HEK293 (cell line): ENCODE results near the gene CA9.

Source experiments
- BCL11A ChIP-seq: fragments of 450-650 bp; formaldehyde crosslinking; IDR thresholded peaks from 2 replicates; pipeline ENCODE4 v1.5.1; 2016; ENCODE audit warnings: low read depth, missing biosample characterization, missing genetic modification characterization
- CTCF ChIP-seq: fragments of 450-650 bp; formaldehyde crosslinking; IDR thresholded peaks from 2 replicates; pipeline ENCODE4 v1.5.1; 2016; ENCODE audit warnings: missing biosample characterization, missing genetic modification characterization
- RBAK ChIP-seq: fragments of 450-650 bp; formaldehyde crosslinking; IDR thresholded peaks from 2 replicates; pipeline ENCODE4 v1.5.1; 2016; ENCODE audit warnings: missing biosample characterization, missing genetic modification characterization
- ZBTB48 ChIP-seq: fragments of 450-650 bp; formaldehyde crosslinking; IDR thresholded peaks from 2 replicates; pipeline ENCODE4 v1.5.1; 2016; ENCODE audit warnings: missing biosample characterization, missing genetic modification characterization
- ZEB2 ChIP-seq: fragments of 450-650 bp; formaldehyde crosslinking; IDR thresholded peaks from 2 replicates; pipeline ENCODE4 v1.5.1; 2016; ENCODE audit warnings: missing biosample characterization, missing genetic modification characterization
- ZNF112 ChIP-seq: fragments of 450-650 bp; formaldehyde crosslinking; IDR thresholded peaks from 2 replicates; pipeline ENCODE4 v1.5.0; 2017; ENCODE audit warnings: missing biosample characterization, missing genetic modification characterization
- ZNF311 ChIP-seq: fragments of 450-650 bp; formaldehyde crosslinking; IDR thresholded peaks from 2 replicates; pipeline ENCODE4 v1.5.1; 2017; ENCODE audit warnings: missing biosample characterization, missing genetic modification characterization, borderline replicate concordance
- ZNF366 ChIP-seq: fragments of 450-650 bp; formaldehyde crosslinking; conservative IDR thresholded peaks from 2 replicates; pipeline ENCODE4 v1.5.1; 2016; ENCODE audit warnings: missing biosample characterization, missing genetic modification characterization
- ZNF548 ChIP-seq: fragments of 450-650 bp; formaldehyde crosslinking; IDR thresholded peaks from 2 replicates; pipeline ENCODE4 v1.5.1; 2016; ENCODE audit warnings: missing biosample characterization, missing genetic modification characterization
- ZNF560 ChIP-seq: fragments of 450-650 bp; formaldehyde crosslinking; IDR thresholded peaks from 2 replicates; pipeline ENCODE4 v1.5.1; 2017; ENCODE audit warnings: missing biosample characterization, missing genetic modification characterization, borderline replicate concordance
- ZNF600 ChIP-seq: fragments of 450-650 bp; formaldehyde crosslinking; IDR thresholded peaks from 2 replicates; pipeline ENCODE4 v1.5.1; 2016; ENCODE audit warnings: missing biosample characterization, missing genetic modification characterization
- ZNF776 ChIP-seq: fragments of 450-650 bp; formaldehyde crosslinking; IDR thresholded peaks from 2 replicates; pipeline ENCODE4 v1.5.0; 2017; ENCODE audit warnings: missing biosample characterization, missing genetic modification characterization, borderline replicate concordance

DNA sequence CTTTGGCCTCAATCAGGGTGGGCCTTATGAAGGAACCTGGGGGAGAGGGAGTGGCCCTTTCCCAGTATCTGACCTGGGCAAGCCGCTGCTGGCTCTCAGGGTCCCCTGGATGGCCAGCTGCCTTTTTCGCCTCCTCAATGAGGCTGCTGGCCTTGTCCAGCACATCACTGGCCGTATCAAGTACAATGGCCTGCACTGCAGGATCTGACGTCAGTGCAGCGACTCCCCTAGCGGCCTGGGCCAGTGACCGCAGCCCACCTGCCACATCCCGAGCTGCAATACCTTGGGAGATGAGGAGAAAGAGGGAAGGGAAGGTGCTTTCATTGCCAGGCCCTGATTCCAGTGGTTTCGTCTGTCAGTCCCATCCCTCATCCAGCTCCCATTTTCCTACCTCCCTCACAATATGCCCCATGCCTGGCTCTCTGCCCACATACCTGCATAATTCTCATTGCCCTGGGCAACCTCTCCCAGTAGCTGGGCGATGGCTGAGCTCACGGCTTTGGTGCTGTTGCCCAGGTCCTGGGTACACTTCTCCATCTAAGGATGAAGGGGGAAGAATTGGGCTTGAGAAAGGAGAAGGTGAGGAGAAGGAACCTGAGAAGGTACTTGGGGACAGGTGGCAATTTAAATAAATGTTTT is 39.2 kb downstream of the CA9 start:
- no peak for TF ChIP-seq ZNF366
- TF ChIP-seq BCL11A (tag by site-specific recombination): no peak
- no peak for TF ChIP-seq ZNF560 (tag by site-specific recombination)
- TF ChIP-seq CTCF (tag by site-specific recombination): no peak
- TF ChIP-seq RBAK (tag by site-specific recombination): no peak
- no peak for TF ChIP-seq ZEB2 (tag by site-specific recombination)
- TF ChIP-seq ZBTB48 (tag by site-specific recombination): no peak
- TF ChIP-seq ZNF112 (tag by site-specific recombination): no peak
- TF ChIP-seq ZNF776 (tag by site-specific recombination): no peak
- no peak for TF ChIP-seq ZNF311 (tag by site-specific recombination)
- TF ChIP-seq ZNF548: no peak
- no peak for TF ChIP-seq ZNF600 (tag by site-specific recombination)
